GM23248 (cell line): ENCODE data around the gene KRTAP2-1. TPM values are rescaled to one million over a fixed set of nuclear protein-coding genes. Genes with fewer than 3 reads are reported as not detected.
A peak's percentile ranks its signal among the peaks of the same experiment; 100 is the strongest.

Experiments
- DNase-seq: peaks from one replicate; pipeline ENCODE4 v3.0.0-alpha.2; 2015
- H2AFZ ChIP-seq: fragments of 200-600 bp; sonication (generic); 2 replicates; pipeline ENCODE4 v1.6.1; 2016; ENCODE audit warnings: antibody characterized with exemption
- H3F3A ChIP-seq: fragments of 200-600 bp; sonication (generic); 2 replicates; pipeline ENCODE4 v1.6.1; 2016; ENCODE audit warnings: mild to moderate bottlenecking, antibody characterized with exemption, mixed run types; ENCODE audit not compliant: insufficient read depth
- H3K27ac ChIP-seq: fragments of 200-600 bp; sonication (generic); 2 replicates; pipeline ENCODE4 v1.5.1; 2016; ENCODE audit warnings: mild to moderate bottlenecking
- H3K27me3 ChIP-seq: fragments of 200-600 bp; sonication (generic); replicated peaks from 2 replicates; pipeline ENCODE4 v1.6.1; 2016; ENCODE audit warnings: mild to moderate bottlenecking; ENCODE audit not compliant: insufficient read depth
- H3K36me3 ChIP-seq: fragments of 200-600 bp; sonication (generic); 2 replicates; pipeline ENCODE4 v1.6.1; 2016; ENCODE audit warnings: low read depth, mild to moderate bottlenecking
- H3K4me1 ChIP-seq: fragments of 200-600 bp; sonication (generic); 2 replicates; pipeline ENCODE4 v1.6.1; 2016; ENCODE audit warnings: mild to moderate bottlenecking; ENCODE audit not compliant: insufficient read depth
- H3K4me2 ChIP-seq: fragments of 200-600 bp; sonication (generic); one replicate; pipeline ENCODE4 v1.6.1; 2016; ENCODE audit warnings: mild to moderate bottlenecking; ENCODE audit not compliant: unreplicated experiment
- H3K4me3 ChIP-seq: fragments of 200-600 bp; sonication (generic); 2 replicates; pipeline ENCODE4 v1.5.1; 2016; ENCODE audit warnings: mild to moderate bottlenecking
- H3K79me2 ChIP-seq: fragments of 200-600 bp; sonication (generic); 2 replicates; pipeline ENCODE4 v1.6.1; 2016; ENCODE audit warnings: mild to moderate bottlenecking; ENCODE audit not compliant: insufficient read depth
- H3K9ac ChIP-seq: fragments of 200-600 bp; sonication (generic); 2 replicates; pipeline ENCODE4 v1.6.1; 2016; ENCODE audit warnings: mild to moderate bottlenecking
- H3K9me2 ChIP-seq: fragments of 200-600 bp; sonication (generic); 2 replicates; pipeline ENCODE4 v1.6.1; 2016; ENCODE audit warnings: mixed run types, mild to moderate bottlenecking, moderate library complexity; ENCODE audit not compliant: insufficient read depth
- H3K9me3 ChIP-seq: fragments of 200-600 bp; sonication (generic); one replicate; pipeline ENCODE4 v1.6.1; 2017; ENCODE audit warnings: low read depth
- H4K20me1 ChIP-seq: fragments of 200-600 bp; sonication (generic); 2 replicates; pipeline ENCODE4 v1.6.0; 2016; ENCODE audit not compliant: insufficient read depth
- EZH2 ChIP-seq: fragments of 200-600 bp; sonication (generic); IDR thresholded peaks from 2 replicates; pipeline ENCODE4 v1.6.1; 2018; ENCODE audit warnings: antibody characterized with exemption, mild to moderate bottlenecking; ENCODE audit not compliant: insufficient read depth, poor library complexity, severe bottlenecking
- EZH2phosphoT487 ChIP-seq: fragments of 200-600 bp; sonication (generic); IDR thresholded peaks from 2 replicates; pipeline ENCODE4 v1.6.1; 2018; ENCODE audit warnings: antibody characterized with exemption, moderate library complexity, mild to moderate bottlenecking, low read depth; ENCODE audit not compliant: insufficient read depth
- WGBS, 2 experiments: methylation state at CpG; one replicate each; pipeline ENCODE4 v1.1.6; 2015 to 2017; ENCODE audit warnings: low lambda C conversion rate in 2 of 2, low coverage in 1 of 2; ENCODE audit errors: missing lambda C conversion rate in 2 of 2; 5-methylcytosine and 5-hydroxymethylcytosine counted together
- in situ Hi-C: fragments of 300-500 bp; cut with MboI; formaldehyde crosslinking; loops from 2 replicates; pipeline ENCODE4 v1.15.0; 2020
- polyA plus RNA-seq: library from polyadenylated mRNA; unstranded; fragments of >200 nt; fragmentation: Nextera tagmentation; extraction: Ambion mirVana; gene quantifications from 2 replicates; pipeline ENCODE4 v1.2.1, GENCODE V29; 2016
- total RNA-seq: library from RNA; depleted of rRNA; stranded (reverse); fragments of >200 nt; shearing (Covaris generic); gene quantifications from 2 replicates; pipeline ENCODE4 v1.2.3, GENCODE V29; 2014

KRTAP2-1 gene
- total and polyA plus RNA-seq, 2 experiments from 2014 or later = not detected

DNA sequence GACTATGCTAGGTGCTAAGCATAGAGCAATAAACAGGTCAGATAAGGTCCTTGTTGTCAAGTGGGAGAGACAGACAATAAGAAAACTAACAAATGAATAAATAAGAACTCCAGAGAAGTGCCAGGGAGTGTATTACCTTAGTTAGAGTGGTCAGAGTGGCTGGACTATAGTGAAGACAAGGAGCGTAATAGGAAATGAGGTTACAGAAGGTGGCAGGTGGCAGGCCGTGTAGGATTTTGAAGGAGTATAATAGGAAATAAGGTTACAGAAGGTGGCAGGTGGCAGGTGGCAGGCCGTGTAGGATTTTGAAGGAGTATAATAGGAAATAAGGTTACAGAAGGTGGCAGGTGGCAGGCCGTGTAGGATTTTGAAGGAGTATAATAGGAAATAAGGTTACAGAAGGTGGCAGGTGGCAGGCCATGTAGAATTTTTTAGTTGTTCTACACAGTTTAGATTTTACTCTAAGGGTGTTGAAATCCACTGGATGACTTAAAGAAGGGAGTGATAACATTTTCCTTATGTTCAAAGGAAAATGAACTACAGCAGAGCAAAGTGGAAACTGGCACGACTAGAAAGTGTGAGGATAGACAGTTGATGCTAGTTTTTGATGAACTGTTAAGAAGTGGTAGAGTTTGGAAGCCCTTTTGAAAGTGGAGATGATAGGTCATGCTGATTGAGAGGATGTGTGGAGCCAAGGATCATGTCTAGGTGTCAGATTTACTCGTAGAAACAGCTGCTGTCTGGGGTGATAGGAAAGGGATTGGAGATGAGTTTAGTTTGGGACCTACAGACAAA is 34.6 kb downstream of the KRTAP2-1 start:
- no peaks in the 10 kb centered on the region for H3K36me3 ChIP-seq
- peaks cover 16% of the 10 kb centered on the region for H3K4me1 ChIP-seq
- H3K27ac ChIP-seq = peak overlapping the region; percentile 60
- no peak overlapping the region for H3K4me3 ChIP-seq
- WGBS, 2 experiments = 90 to 91% methylated on average over 6 of the region's 6 CpGs
- H3K9ac ChIP-seq = no peak overlapping the region
- no peaks in the 10 kb centered on the region for H4K20me1 ChIP-seq
- peaks cover 28% of the 10 kb centered on the region for H3F3A ChIP-seq
- no peaks in the 10 kb centered on the region for H3K27me3 ChIP-seq
- no peak for TF ChIP-seq EZH2phosphoT487
- no peak for TF ChIP-seq EZH2
- H3K9me3 ChIP-seq = no peaks in the 10 kb centered on the region
- in situ Hi-C loops = no loop called here
- no peaks in the 10 kb centered on the region for H3K79me2 ChIP-seq
- H2AFZ ChIP-seq = peak overlapping the region; percentile 34
- peak overlapping the region; percentile 16 for H3K4me2 ChIP-seq
- H3K9me2 ChIP-seq = no peaks in the 10 kb centered on the region
- DNase-seq = no peak

DNA sequence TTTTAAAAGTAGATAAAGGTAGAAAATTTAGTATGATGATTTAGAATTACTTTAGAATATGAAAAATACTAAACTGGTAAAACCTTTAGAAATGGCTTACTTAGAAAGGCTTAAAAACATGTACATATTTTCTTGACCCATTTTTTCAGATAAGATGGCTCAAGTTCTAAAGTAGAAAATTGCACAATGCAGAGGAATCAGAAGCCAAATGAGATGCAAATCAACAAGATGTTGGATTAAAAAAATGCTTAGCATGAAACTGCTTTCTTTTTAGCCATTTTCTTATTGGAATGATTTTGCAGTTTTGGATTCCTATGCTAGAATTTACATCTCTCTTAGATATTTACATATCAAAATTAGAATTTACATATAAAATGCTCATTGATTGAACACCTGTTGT is 36.7 kb downstream of the KRTAP2-1 start:
- Histone ChIP-seq H2AFZ (no peak overlapping the region), H3K4me3 (no peak overlapping the region), H3K4me2 (no peak overlapping the region), H4K20me1 (no peaks in the 10 kb centered on the region), H3K27ac (no peak overlapping the region), H3K36me3 (no peaks in the 10 kb centered on the region), H3K9me3 (no peaks in the 10 kb centered on the region), H3K79me2 (no peaks in the 10 kb centered on the region), H3K9ac (no peak overlapping the region), H3K9me2 (no peaks in the 10 kb centered on the region), H3K27me3 (no peaks in the 10 kb centered on the region), H3K4me1 (peaks cover 16% of the 10 kb centered on the region), H3F3A (peaks cover 28% of the 10 kb centered on the region)
- in situ Hi-C loops = no loop called here
- TF ChIP-seq EZH2phosphoT487 = no peak
- TF ChIP-seq EZH2 = no peak
- no peak for DNase-seq

DNA sequence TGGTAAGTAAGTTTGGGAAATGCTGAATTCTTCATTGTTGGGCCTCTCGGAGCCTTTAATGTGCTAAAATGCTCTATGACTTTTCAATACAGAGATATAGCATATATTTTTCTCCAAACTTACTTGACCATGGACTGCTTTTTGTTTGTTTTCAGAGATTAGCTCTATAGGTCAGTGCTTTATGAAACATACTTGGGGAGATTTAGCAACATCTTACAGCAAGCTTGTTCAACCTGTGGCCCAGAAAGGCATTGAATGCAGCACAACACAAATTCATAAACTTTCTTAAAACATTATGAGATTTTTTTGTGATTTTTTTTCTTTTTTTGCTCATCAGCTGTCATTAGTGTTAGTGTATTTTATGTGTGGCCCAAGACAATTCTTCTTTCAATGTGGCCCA is 37.2 kb downstream of the KRTAP2-1 start:
- in situ Hi-C loops = no loop called here
- Histone ChIP-seq H3K36me3 (no peaks in the 10 kb centered on the region), H3F3A (peaks cover 28% of the 10 kb centered on the region), H3K79me2 (no peaks in the 10 kb centered on the region), H3K4me2 (no peak overlapping the region), H3K9me2 (no peaks in the 10 kb centered on the region), H3K9me3 (no peaks in the 10 kb centered on the region), H3K4me3 (no peak overlapping the region), H3K27ac (no peak overlapping the region), H3K9ac (no peak overlapping the region), H4K20me1 (no peaks in the 10 kb centered on the region), H2AFZ (no peak overlapping the region), H3K4me1 (peaks cover 16% of the 10 kb centered on the region), H3K27me3 (no peaks in the 10 kb centered on the region)
- TF ChIP-seq EZH2 = no peak
- no peak for TF ChIP-seq EZH2phosphoT487
- WGBS, 2 experiments = 94 to 100% methylated on average over 1 of the region's 1 CpG
- no peak for DNase-seq

DNA sequence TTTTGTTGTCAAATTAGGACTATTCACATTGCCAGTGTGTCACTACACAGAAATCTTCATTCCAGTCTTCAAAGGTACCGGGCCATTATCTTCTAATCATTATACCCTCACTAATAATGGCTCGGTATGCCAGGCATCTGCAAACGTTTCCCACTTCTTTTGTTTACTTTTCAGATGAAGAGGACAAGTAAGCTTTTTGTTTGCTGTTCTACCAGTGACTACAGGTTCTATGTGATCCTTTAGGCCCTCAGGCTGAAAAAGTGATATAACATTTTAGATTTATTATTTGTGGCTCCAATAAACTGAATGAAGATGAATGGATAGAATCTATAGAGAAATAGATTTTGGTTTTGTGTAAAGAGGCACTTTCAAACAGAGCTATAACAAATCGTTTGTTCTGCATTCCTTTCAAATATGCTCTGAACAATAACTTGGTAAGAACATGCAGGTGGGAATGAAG is 37.8 kb downstream of the KRTAP2-1 start:
- no peak for TF ChIP-seq EZH2phosphoT487
- TF ChIP-seq EZH2 = no peak
- Histone ChIP-seq H3K9me2 (no peaks in the 10 kb centered on the region), H3K9me3 (no peaks in the 10 kb centered on the region), H3K4me2 (no peak overlapping the region), H2AFZ (no peak overlapping the region), H3K4me1 (peaks cover 16% of the 10 kb centered on the region), H3K9ac (no peak overlapping the region), H3F3A (peaks cover 23% of the 10 kb centered on the region), H4K20me1 (no peaks in the 10 kb centered on the region), H3K36me3 (no peaks in the 10 kb centered on the region), H3K79me2 (no peaks in the 10 kb centered on the region), H3K4me3 (no peak overlapping the region), H3K27ac (no peak overlapping the region), H3K27me3 (no peaks in the 10 kb centered on the region)
- in situ Hi-C loops = no loop called here
- no peak for DNase-seq
- 77 to 82% methylated on average over 4 of the region's 4 CpGs for WGBS, 2 experiments
